WTC11 (cell line): ENCODE results near the gene EPS8L1.

ENCODE experiments used
- CTCF ChIP-seq: fragments of 200-600 bp; IDR thresholded peaks from 2 replicates; pipeline ENCODE4 v1.8.0; 2022; ENCODE audit warnings: antibody characterized with exemption
- TF ChIP-seq, protein P1 (sequence below): fragments of 250-450 bp; sonication (Bioruptor Pico); IDR thresholded peaks from 2 replicates; pipeline ENCODE4 v1.9.0; 2021; ENCODE audit warnings: mild to moderate bottlenecking

DNA sequence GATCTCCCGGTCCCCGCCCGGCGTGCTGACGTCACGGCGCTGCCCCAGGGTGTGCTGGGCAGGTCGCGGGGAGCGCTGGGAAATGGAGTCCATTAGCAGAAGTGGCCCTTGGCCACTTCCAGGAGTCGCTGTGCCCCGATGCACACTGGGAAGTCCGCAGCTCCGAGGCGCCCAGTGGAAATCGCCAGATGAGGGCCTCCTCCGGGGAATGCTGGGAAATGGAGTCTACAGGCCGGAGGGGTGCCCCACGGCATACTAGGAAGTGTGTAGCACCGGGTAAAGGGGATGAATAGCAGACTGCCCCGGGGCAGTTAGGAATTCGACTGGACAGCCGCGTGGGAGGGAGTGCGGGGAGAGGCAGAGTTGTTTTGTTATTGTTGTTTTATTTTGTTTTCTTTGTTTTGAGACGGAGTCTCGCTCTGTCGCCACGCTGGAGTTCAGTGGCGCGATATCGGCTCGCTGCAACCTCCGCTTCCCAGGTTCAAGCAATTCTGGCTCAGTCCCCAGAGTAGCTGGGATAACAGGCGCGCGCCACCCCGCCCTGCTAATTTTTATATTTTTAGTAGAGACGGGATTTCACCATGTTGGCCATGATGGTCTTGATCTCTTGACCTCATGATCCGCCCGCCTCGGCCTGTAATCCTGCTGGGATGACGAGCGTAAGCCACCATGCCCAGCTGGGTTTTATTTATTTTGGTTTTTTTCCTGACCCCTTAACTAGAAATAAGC lies 42.2 kb downstream of the EPS8L1 start:
- TF ChIP-seq, protein P1, sequence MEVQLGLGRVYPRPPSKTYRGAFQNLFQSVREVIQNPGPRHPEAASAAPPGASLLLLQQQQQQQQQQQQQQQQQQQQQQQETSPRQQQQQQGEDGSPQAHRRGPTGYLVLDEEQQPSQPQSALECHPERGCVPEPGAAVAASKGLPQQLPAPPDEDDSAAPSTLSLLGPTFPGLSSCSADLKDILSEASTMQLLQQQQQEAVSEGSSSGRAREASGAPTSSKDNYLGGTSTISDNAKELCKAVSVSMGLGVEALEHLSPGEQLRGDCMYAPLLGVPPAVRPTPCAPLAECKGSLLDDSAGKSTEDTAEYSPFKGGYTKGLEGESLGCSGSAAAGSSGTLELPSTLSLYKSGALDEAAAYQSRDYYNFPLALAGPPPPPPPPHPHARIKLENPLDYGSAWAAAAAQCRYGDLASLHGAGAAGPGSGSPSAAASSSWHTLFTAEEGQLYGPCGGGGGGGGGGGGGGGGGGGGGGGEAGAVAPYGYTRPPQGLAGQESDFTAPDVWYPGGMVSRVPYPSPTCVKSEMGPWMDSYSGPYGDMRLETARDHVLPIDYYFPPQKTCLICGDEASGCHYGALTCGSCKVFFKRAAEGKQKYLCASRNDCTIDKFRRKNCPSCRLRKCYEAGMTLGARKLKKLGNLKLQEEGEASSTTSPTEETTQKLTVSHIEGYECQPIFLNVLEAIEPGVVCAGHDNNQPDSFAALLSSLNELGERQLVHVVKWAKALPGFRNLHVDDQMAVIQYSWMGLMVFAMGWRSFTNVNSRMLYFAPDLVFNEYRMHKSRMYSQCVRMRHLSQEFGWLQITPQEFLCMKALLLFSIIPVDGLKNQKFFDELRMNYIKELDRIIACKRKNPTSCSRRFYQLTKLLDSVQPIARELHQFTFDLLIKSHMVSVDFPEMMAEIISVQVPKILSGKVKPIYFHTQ (CRISPR knock-in tag), result no peak
- TF ChIP-seq CTCF, result no peak
